ENCODE data around the gene GLRX2. TPM values are rescaled to one million over a fixed set of nuclear protein-coding genes. Genes with fewer than 3 reads are reported as not detected.

GLRX2 gene
- total and polyA plus RNA-seq, 9 donors, result 3.2 to 18.5 (median 9.1) TPM

DNA sequence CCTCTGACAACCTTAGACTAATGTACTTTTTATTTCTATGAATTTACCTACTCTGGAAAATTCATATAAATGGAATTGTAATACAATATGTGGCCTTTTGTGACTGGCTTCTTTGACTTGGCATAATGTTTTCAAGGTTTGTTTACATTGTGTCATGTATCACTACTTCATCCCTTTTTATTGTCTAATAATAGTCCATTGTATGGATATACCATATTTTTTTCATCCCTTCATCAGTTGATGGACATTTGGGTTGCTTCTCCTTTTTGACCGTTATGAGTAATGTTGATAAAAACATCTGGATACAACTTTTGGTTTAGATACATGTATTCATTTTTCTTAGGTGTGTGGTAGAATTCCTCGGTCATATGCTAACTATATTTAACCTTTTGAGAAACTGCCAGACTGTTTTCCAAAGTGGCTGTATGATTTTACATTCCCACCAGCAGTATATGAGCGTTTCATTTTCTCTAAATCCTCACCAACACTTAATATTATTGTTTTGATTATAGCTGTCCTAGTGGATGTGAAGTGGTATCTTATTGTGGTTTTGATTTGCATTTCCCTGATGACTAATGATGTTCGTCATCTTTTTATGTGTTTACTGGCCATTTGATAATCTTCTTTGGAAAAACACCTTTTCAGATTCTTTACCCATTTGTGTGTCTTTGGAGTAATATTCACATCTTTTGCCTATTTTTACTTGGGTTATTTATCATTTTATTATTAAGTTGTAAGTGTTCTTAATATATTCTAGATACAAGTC is 42.3 kb downstream of the GLRX2 start:
- WGBS, 3 donors, result 91 to 94% (median 93%) methylated on average over 4 of the region's 4 CpGs
- TF ChIP-seq, protein P1, sequence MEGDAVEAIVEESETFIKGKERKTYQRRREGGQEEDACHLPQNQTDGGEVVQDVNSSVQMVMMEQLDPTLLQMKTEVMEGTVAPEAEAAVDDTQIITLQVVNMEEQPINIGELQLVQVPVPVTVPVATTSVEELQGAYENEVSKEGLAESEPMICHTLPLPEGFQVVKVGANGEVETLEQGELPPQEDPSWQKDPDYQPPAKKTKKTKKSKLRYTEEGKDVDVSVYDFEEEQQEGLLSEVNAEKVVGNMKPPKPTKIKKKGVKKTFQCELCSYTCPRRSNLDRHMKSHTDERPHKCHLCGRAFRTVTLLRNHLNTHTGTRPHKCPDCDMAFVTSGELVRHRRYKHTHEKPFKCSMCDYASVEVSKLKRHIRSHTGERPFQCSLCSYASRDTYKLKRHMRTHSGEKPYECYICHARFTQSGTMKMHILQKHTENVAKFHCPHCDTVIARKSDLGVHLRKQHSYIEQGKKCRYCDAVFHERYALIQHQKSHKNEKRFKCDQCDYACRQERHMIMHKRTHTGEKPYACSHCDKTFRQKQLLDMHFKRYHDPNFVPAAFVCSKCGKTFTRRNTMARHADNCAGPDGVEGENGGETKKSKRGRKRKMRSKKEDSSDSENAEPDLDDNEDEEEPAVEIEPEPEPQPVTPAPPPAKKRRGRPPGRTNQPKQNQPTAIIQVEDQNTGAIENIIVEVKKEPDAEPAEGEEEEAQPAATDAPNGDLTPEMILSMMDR (IDR thresholded peaks at IDR 0.05), result no peak
- no peak for TF ChIP-seq POLR2A (IDR thresholded peaks at IDR 0.05)
- no peak for TF ChIP-seq EP300 (IDR thresholded peaks at IDR 0.05)
- Histone ChIP-seq H3K27me3 (no peaks in the 10 kb centered on the region), H3K9me3 (no peaks in the 10 kb centered on the region), H3K27ac (no peak overlapping the region), H3K36me3 (no peaks in the 10 kb centered on the region), H3K4me1 (ENCODE audit: insufficient read depth) (peaks cover 5% of the 10 kb centered on the region), H3K4me3 (no peak overlapping the region)
- no peak for DNase-seq
- intact Hi-C loops (cut with DNase I), result no loop called here

DNA sequence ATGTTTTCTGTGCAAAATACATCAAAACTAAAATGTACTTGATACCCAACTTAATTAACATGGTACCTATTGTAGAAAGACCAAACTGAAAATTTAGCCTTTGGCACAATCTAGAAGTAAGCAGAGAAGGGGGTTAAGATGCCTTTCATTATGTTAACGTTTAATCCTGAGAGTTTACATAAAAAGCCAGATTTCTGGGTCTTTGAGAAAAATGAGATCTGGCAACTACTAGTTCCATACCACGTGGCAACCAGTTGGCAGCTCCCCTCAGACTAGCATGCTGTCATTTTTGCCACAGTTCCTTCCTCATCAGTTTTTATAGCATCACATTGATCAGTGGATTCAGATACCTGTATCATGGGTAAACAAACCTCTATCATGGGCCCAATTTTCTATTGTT is 44.3 kb downstream of the GLRX2 start:
- H3K36me3 ChIP-seq, result no peaks in the 10 kb centered on the region
- intact Hi-C loops (cut with DNase I), result no loop called here
- no peaks in the 10 kb centered on the region for H3K27me3 ChIP-seq
- H3K9me3 ChIP-seq, result no peaks in the 10 kb centered on the region
- no peak for DNase-seq
- H3K4me3 ChIP-seq, result peak overlapping the region; percentile 58
- WGBS, 3 donors, result 5 to 10% (median 8%) methylated on average over 2 of the region's 2 CpGs
- no peak overlapping the region for H3K27ac ChIP-seq
- TF ChIP-seq EP300 (IDR thresholded peaks at IDR 0.05), result no peak
- TF ChIP-seq, protein P1 (IDR thresholded peaks at IDR 0.05), result no peak
- no peak for TF ChIP-seq POLR2A (IDR thresholded peaks at IDR 0.05)
- H3K4me1 ChIP-seq (ENCODE audit: insufficient read depth), result peaks cover 6% of the 10 kb centered on the region

DNA sequence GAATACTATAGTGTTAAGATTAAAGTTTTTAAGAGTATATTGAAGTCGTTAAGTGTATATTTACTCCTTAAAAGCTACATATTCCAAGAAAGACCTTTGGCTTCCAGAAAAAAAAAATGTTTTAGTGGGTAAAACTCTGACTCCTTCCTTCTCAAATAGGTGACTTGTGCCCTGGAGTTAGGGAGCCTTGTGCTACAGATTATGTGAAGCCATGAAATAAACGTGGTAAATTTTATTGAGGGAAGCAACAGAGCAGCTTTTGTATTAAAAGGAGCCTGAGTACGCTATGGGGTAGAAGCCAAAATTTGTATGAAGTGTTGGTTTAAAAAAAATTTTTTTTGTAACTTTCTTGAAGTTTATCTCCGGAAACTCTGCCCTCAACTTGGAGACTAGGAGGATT is 44.8 kb downstream of the GLRX2 start:
- Histone ChIP-seq H3K9me3 (no peaks in the 10 kb centered on the region), H3K36me3 (no peaks in the 10 kb centered on the region), H3K27me3 (no peaks in the 10 kb centered on the region), H3K4me1 (ENCODE audit: insufficient read depth) (peaks cover 6% of the 10 kb centered on the region), H3K27ac (peak overlapping the region in 1 of 2 donors; percentile 96), H3K4me3 (peak overlapping the region; percentile 58)
- DNase-seq, result no peak
- intact Hi-C loops (cut with DNase I), result no loop called here
- 3 to 6% (median 4%) methylated on average over 4 of the region's 4 CpGs for WGBS, 3 donors
- no peak for TF ChIP-seq POLR2A (IDR thresholded peaks at IDR 0.05)
- TF ChIP-seq EP300 (IDR thresholded peaks at IDR 0.05), result no peak
- TF ChIP-seq, protein P1 (IDR thresholded peaks at IDR 0.05), result no peak

DNA sequence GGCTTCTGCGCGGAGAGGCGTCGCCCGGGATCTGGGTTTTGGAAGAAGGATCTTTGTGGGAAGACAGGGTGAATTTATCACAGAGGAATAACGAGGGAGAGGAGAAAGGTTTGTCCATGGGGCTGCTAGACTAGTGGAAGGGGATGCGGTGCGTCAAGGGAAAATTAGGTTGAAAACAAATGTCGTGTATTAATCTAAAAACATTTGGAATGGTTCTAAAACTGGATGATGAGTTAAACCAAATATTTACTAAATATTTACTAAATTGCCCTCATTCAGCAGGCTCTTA is 45.2 kb downstream of the GLRX2 start:
- Histone ChIP-seq H3K4me3 (peak overlapping the region; percentile 58), H3K27me3 (no peaks in the 10 kb centered on the region), H3K27ac (peak overlapping the region; percentile 81 to 96), H3K36me3 (no peaks in the 10 kb centered on the region), H3K9me3 (no peaks in the 10 kb centered on the region), H3K4me1 (ENCODE audit: insufficient read depth) (peaks cover 6% of the 10 kb centered on the region)
- intact Hi-C loops (cut with DNase I), result no loop called here
- no peak for DNase-seq
- TF ChIP-seq POLR2A (IDR thresholded peaks at IDR 0.05), result no peak
- TF ChIP-seq, protein P1 (IDR thresholded peaks at IDR 0.05), result no peak
- WGBS, 3 donors, result 0 to 1% (median 1%) methylated on average over 9 of the region's 9 CpGs

All from ovary (tissue), 9 donors.